ENCODE measurements around the gene RAB15. TPM values are rescaled to one million over a fixed set of nuclear protein-coding genes. Genes with fewer than 3 reads are reported as not detected.

Gene RAB15
- total RNA-seq, 6 donors from 2014 or later, result 16.8 to 39.8 (median 22.8) TPM

- Histone ChIP-seq H3K27me3 (no peaks in the 10 kb centered on the region), H3K4me3 (peak overlapping the region; percentile 58 to 85 (median 72)), H3K4me1 (peaks cover 9 to 26% (median 17%) of the 10 kb centered on the region in 4 donors), H3K27ac (peak overlapping the region in 1 of 4 donors; percentile 76), H3K36me3 (no peaks in the 10 kb centered on the region), H3K9me3 (no peaks in the 10 kb centered on the region)
- TF ChIP-seq POLR2A (IDR thresholded peaks at IDR 0.05) (no peak), CTCF (IDR thresholded peaks at IDR 0.05) (no peak), POLR2AphosphoS5 (IDR thresholded peaks at IDR 0.05) (no peak), EP300 (IDR thresholded peaks at IDR 0.05) (no peak)
- no peak for DNase-seq
- WGBS, 2 donors, result 7 to 9% methylated on average over 9 to 23 of the region's 31 CpGs
- ATAC-seq (ENCODE audit: low FRiP score in 2 of 2), result peak in 1 of 2 donors; percentile 5
These were observed 619 bp downstream of the RAB15 start for GRCh38 chr14:64971491-64971942.

GRCh38 chr14:64970776-64971477 lies 1.2 kb downstream of the RAB15 start:
- H3K4me3 ChIP-seq, result peak overlapping the region in 3 of 4 donors; percentile 70 to 85 (median 74)
- H3K36me3 ChIP-seq, result no peaks in the 10 kb centered on the region
- peak overlapping the region in 1 of 4 donors; percentile 76 for H3K27ac ChIP-seq
- no peak for TF ChIP-seq POLR2AphosphoS5 (IDR thresholded peaks at IDR 0.05)
- no peak for TF ChIP-seq CTCF (IDR thresholded peaks at IDR 0.05)
- TF ChIP-seq POLR2A (IDR thresholded peaks at IDR 0.05), result no peak
- no peak for TF ChIP-seq EP300 (IDR thresholded peaks at IDR 0.05)
- ATAC-seq (ENCODE audit: low FRiP score in 2 of 2), result peak in 1 of 2 donors; percentile 15
- peaks cover 9 to 26% (median 18%) of the 10 kb centered on the region in 4 donors for H3K4me1 ChIP-seq
- no peaks in the 10 kb centered on the region for H3K9me3 ChIP-seq
- H3K27me3 ChIP-seq, result no peaks in the 10 kb centered on the region
- DNase-seq, result no peak
- 65 to 69% methylated on average over 6 to 8 of the region's 8 CpGs for WGBS, 2 donors

DNA sequence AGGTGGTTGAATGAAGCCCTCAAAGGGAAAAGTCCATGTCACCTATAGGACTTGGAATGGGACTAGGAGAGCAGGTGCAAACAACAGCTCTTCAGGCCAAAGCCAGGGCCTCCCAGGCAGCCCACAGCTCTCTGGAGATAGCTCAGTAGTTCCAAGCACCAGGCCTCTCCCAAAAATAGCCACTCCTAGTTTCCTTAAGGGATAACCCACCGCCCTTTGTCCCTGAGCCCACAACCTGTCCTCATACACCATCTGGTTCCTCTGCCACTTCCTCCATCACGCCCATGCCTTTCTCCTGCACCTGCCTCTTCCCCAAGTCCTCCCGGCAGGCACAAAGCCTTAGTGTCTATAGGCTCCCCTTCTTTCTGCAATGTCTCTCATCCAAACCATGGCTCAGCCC lies 2.1 kb downstream of the RAB15 start:
- TF ChIP-seq EP300 (IDR thresholded peaks at IDR 0.05) (no peak), POLR2AphosphoS5 (IDR thresholded peaks at IDR 0.05) (no peak), POLR2A (IDR thresholded peaks at IDR 0.05) (no peak), CTCF (IDR thresholded peaks at IDR 0.05) (no peak)
- ATAC-seq (ENCODE audit: low FRiP score in 2 of 2), result no peak
- DNase-seq, result no peak
- WGBS, 2 donors, result 67 to 86% methylated on average over 3 of the region's 3 CpGs
- H3K27me3 ChIP-seq, result no peaks in the 10 kb centered on the region
- no peaks in the 10 kb centered on the region for H3K36me3 ChIP-seq
- peaks cover 9 to 26% (median 18%) of the 10 kb centered on the region in 4 donors for H3K4me1 ChIP-seq
- no peak overlapping the region for H3K4me3 ChIP-seq
- H3K27ac ChIP-seq, result no peak overlapping the region
- no peaks in the 10 kb centered on the region for H3K9me3 ChIP-seq

GRCh38 chr14:64968651-64969050 lies 3.5 kb downstream of the RAB15 start:
- H3K27ac ChIP-seq, result no peak overlapping the region
- peaks cover 9 to 26% (median 18%) of the 10 kb centered on the region in 4 donors for H3K4me1 ChIP-seq
- no peaks in the 10 kb centered on the region for H3K36me3 ChIP-seq
- no peaks in the 10 kb centered on the region for H3K9me3 ChIP-seq
- no peak for ATAC-seq (ENCODE audit: low FRiP score in 2 of 2)
- no peaks in the 10 kb centered on the region for H3K27me3 ChIP-seq
- no peak for TF ChIP-seq EP300 (IDR thresholded peaks at IDR 0.05)
- TF ChIP-seq POLR2AphosphoS5 (IDR thresholded peaks at IDR 0.05), result no peak
- TF ChIP-seq CTCF (IDR thresholded peaks at IDR 0.05), result no peak
- TF ChIP-seq POLR2A (IDR thresholded peaks at IDR 0.05), result no peak
- DNase-seq, result no peak
- H3K4me3 ChIP-seq, result no peak overlapping the region
- 76 to 85% methylated on average over 6 of the region's 6 CpGs for WGBS, 2 donors
